ENCODE measurements around the gene RIMS4.

Gene RIMS4

DNA sequence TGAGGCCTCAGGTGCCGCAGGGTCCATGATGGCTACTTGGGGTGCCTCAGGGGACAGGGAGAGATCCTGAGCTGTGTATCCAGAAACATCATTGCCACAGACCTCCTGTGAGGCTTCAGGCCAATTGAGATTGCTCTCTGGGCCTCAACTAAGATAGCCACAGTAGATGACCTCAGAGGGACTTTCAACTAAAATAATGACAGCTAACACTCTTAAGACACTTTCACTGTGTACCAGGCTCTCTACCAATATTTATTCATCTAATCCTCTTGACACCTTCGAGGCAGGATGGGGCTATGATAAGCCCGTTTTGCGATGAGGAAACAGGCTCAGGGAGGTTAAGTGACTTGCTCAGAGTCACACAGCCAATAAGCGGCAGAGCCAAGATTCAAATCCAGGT, 10.7 kb downstream of the RIMS4 start:
- FAIRE-seq (no peak), DNase-seq (ENCODE audit: extremely low spot score, insufficient read length, low read depth) (no peak)

DNA sequence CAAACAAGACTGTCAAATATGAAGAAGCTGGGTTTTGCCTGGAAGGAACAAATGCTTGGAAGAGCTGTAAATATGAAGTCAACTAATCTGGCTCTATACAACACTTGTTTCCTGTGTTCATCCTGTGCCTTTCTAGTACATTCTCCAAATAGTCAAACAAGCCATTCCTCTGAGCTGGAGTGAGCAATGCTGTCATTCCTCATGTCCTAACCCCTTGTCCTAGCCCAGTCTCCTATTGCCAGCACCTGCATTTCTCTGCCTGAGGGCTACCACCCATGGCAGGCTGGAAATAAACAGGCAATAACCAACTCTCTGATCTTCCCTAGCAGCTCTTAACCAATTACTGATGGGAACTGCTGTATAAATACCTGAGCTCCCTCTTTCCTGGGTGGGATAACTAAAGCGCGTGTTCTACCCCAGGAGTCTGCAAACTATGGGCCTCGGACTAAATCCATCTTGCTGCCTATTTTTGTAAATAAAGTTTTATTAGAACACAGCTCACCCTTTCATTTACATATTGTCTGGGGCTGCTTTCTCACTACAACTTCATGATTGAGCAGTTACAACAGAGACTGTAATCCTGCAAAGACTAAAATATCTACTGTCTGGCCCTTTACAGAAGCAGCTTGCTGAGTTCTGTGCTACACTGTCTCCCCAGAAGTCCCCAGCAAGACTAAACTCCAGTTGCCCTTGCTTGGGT, 13.4 kb downstream of the RIMS4 start:
- FAIRE-seq (no peak), DNase-seq (ENCODE audit: extremely low spot score, insufficient read length, low read depth) (no peak)

DNA sequence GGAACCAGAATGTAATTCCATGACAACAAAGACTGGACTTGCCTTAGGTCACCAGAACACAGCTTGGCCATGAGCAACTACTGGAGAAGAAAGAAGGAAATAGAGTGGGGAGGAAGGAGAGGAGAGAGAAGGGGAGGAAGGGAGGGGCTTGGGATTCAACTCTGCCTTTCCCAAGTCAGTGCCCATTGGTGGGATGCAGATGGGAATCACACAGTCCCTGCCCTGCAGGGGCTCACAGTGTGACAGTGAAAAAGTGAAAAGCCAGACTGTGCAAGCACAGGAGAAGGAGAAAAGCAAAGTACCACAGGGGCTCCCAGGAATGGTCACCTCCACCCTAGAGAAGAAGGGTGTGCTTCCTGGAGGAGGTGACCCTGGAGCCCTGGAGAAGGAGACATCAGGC, 14.0 kb downstream of the RIMS4 start:
- DNase-seq (ENCODE audit: extremely low spot score, insufficient read length, low read depth): no peak
- FAIRE-seq: no peak

DNA sequence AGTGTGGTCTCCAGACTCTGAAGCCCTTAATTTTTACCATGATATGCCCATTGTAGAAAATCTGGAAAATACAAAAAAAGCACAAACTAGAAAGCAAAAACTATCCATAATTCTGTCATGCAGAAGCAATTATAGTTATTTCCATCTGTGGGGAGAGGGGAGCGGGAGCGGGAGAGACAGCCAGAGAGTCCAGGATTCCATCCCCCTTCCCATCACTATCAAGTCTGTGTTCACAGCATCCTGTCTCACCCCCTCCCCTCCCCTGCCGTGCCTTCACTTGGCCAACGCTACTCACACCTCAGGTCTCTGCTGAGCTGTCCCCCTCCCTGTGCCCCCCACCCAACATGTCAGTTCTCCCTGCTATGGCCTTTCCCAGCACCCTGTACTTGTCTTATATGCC, 14.5 kb downstream of the RIMS4 start:
- no peak for FAIRE-seq

DNA sequence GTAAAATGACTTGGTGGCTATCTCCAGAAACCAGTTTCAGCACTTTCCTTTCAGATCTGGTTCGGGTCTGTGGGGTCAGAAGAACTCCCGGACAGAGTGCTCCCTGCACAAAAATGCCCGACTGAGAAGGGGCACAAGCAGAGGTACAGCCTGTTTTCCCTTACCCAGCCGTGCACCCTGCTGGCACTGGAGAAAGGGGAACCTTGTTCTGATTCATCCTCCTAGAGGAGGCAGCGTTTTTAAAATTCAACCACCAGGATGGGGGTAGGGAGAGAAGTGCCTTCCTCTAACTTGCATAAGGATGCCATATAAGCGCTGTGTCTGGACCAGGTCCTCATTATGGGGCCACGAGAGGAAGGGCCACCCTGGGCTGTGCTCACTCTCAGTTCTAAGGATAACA, 17.6 kb downstream of the RIMS4 start:
- no peak for FAIRE-seq

More for the DNA sequence above, 14.5 kb downstream of the RIMS4 start:
- DNase-seq (ENCODE audit: extremely low spot score, insufficient read length, low read depth): no peak

DNA sequence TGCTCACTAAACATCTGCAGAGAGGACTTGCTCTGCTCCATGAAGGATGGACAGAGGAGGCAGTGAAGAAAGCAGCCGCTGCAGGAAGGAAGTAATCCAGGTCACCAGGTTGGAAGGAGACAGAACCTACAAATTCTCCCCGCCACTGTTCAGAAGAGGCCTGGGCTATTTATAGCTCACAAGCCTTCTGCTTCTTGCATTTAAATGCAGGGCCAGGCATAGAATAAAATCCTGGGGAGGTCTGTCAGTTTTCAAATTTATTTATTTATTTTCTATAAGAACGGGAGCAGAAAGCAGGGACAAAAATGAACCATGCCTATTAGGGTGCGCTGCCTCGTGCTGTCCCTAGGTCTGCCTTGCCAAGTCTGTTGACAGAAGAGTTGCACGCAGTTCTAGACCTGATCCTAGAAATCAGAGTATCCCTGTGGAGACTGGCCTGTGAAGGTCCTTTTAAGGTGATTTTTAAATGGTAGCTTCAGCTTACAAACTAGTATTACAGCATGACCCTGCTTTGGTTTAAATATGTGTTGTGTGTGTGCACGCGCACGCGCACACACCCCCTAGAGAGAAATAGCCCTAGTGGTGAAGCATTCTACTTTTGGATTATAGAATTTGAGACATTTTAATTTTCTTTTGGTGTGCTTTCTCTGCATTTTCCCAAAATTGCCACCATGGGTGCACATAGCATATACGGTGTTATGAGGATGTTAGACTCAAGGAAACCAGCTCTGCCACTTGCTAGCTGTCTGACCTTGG, 19.5 kb downstream of the RIMS4 start:
- FAIRE-seq (no peak), DNase-seq (ENCODE audit: extremely low spot score, insufficient read length, low read depth) (no peak)

More for the DNA sequence above, 17.6 kb downstream of the RIMS4 start:
- DNase-seq (ENCODE audit: extremely low spot score, insufficient read length, low read depth): no peak

DNA sequence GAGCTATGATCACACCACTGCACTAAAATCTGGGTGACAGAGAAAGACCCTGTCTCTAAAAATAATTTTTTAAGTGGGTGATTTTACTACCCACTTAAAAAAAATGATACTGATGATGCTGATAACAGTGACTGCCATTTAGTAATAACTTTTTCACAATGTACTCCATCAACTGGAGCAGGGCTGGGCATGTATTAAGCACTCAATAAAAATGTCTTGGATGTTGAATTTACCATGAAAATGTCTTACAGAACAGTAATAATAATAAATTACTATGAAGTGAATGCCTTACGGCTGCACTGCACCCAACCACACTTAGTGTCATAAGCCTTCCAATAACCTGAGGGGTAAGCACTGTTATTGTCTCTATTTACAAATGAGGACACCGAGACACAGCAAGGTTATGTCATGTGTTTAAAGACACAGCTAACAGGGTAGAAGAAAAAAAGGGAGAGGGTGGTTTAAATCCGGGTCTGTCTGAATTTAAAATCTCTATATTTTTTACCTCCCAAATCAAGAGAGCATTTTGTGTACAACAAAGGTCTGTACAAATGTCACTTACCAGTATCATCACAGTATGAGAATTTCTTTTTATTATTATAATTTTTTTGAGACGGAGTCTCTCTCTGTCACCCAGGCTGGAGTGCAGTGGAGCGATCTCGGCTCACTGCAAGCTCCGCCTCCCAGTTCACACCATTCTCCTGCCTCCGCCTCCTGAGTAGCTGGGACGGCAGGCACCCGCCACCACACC, 21.5 kb downstream of the RIMS4 start:
- no peak for FAIRE-seq

DNA sequence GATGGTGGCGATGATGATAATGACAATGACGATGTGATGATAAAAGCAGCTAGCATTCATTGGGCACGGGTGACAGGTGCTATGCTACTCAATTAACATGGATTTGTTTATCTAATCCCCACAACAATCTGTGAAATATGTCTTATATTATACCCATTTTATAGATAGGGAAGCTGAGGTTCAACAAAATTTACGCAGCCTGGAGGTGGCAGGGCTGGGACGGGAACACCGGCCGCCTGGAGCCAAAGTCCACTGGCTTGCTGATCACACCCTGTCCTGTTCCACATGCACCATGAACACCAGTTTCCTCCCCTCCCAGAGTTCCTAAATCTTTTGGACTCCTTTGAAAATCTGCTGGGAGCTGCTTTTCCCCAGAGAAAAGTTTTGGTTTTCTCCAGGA, 23.0 kb downstream of the RIMS4 start:
- DNase-seq (ENCODE audit: extremely low spot score, insufficient read length, low read depth) (no peak), FAIRE-seq (no peak)

More for the DNA sequence above, 21.5 kb downstream of the RIMS4 start:
- DNase-seq (ENCODE audit: extremely low spot score, insufficient read length, low read depth): no peak

DNA sequence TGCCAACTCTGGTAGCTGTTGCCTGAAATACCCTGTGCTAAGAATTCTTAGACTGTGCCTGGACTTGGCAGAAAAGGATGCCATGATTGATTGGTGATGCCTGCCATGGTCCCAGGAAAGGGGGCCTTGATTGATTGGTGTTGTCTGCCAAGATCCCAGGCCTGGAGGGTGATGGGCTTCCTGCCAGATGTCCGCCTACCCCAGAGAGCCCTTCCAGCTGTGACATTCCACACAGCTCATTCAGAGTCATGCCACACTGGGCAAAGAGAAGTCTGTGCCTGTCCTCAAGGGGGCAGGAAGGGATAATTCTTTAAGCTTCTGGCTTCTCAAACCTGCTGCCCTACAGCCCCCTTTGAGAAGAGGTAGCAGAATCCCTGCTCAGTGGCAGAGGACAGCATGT, 24.6 kb downstream of the RIMS4 start:
- DNase-seq (ENCODE audit: extremely low spot score, insufficient read length, low read depth): no peak
- FAIRE-seq: no peak

DNA sequence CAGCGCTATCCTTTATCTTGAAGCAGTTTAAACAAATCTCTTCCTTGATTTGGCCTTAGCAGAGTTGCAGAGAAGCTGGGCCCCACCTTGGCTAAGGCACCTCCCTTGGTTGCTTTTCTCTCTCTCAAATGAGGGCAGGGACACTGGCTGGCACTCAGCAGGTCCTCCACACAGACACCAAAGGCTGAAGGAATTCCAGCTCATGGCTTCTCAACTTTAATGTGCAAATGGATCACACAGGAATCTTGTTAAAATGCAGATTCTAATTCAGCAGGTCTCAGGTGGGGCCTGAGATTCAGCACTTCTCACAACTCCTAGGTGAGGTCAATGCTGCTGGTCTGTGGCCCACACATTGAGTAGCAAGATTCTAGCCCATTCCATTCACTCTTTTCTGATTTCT, 25.7 kb downstream of the RIMS4 start:
- DNase-seq (ENCODE audit: extremely low spot score, insufficient read length, low read depth): no peak
- no peak for FAIRE-seq

DNA sequence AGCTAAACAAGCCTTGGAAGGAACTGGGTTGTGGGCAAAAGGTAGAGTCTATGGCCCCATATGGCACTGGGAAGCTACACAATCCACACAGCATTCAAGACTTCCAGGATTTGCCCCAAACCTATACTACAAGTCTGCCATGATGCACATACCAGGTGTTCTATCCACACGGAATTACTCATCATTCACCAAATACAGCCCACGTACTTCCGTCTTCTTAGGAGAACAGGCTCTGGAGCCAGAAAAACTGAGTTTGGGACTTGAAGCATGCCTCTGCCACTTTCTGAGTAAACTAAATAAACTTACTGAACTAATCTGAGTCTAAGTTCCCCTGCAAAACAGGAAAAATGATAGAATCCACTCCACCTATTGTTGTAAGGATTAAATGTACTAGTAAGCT, 28.6 kb downstream of the RIMS4 start:
- FAIRE-seq: no peak
- DNase-seq (ENCODE audit: extremely low spot score, insufficient read length, low read depth): no peak

DNA sequence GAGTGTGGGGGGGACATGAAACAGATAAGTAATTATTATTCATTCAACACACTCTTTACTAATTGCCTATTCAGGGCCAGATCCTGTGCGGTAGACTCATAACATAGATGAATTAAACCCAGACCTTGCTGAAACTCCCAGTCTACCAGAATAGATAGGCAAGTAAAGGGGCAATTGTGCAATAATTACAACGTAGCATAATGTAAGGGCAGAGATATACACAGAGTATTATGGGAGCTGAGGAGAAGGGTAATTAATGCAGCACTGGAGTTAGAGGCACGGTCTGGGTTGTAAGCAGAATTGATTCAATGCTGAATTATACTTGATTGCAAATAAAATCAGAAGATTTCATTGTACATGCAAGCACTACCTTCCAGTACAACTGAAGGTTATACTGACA, 29.2 kb downstream of the RIMS4 start:
- FAIRE-seq: no peak
- no peak for DNase-seq (ENCODE audit: extremely low spot score, insufficient read length, low read depth)

DNA sequence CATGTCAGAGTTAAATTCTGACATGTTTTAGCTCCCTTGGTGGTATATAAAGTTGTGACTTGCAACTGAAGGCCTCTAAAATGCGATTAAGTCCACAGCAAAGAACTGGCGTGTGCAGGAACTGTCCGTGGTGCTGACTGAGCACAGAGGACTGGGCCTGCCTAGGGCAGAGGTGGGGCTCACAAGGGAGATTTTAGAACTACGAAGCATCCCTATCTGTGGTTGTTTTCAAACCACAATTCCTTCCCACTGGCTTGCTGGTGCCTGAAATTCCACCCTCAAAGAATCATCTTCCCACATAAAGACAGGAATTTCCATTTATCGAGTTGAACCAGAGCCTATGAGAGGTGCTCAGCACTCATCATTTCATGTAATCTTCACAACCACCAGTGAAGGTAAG, 30.1 kb downstream of the RIMS4 start:
- DNase-seq (ENCODE audit: extremely low spot score, insufficient read length, low read depth) (no peak), FAIRE-seq (no peak)

DNA sequence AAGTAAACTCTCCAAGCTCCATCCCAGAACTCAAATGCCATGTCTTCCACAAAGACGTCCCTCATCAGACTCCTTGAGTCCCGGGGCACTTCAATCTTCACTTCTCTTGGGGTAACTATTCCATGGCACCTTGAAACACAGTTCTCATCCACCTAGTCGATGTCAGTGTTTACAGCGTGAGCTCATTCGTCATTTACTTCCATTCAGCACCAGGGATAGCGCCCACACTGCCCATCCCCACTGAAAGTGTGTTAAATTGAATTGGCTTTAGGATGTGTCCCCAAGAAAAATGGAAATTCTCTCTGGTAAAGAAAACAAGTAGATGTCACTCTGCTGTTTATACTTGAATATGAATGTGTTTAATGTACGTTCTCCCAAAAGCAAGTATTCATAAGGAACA, 33.4 kb downstream of the RIMS4 start:
- FAIRE-seq: no peak
- DNase-seq (ENCODE audit: extremely low spot score, insufficient read length, low read depth): no peak

DNA sequence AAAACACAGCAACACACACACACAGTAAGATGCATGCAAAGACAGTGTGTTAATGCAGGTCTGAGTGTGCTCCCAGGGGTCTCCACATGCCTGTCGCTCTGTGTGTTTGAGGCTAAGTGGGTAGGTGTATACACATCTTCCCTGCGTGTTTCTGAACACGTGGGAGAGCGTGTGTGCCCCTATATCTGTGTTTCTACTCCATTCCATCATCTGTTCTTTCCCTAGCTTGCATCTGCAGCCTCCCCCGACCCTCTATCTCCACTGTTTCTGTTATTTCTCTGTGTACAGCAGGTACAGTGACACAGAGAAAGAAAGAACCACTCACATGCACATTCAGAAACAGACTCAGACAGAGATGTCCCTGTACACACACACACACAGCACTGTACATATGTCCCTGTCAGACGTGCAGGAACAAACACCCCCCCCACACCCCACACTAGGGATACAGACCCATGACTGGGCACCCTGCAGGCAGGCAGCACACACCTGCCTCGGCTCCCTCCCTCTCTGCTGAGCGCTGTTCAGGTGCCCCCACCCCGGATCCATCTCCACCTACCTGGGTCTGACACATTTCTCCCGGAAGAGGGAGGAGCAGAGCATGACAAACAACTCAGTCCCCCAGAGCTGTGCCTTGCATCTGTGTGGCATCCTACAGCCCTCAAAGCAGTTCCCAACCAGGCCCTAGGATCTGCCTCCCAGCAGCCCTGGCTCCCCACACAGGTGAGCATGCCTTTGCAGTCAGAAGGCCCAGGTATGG, 37.1 kb downstream of the RIMS4 start:
- FAIRE-seq (no peak), DNase-seq (ENCODE audit: extremely low spot score, insufficient read length, low read depth) (no peak)

DNA sequence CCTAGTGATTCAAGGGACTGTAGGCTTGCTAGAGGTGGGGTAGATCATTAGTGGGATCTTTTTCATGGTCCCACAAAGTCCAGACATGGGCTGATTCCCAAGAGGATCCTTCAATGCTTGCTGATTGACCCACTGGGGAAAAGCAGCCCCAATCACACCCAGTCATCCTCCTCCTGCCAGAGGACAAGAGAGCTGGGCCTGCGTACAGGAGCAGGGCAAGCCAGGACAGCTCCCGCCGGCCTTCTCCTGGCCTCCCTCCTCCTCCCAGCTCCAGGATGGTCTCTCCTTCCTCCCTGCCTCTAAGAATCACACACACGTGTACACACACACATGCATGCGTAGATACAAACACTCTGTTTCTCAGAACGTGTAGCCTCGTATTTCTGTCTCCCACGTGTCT, 37.7 kb downstream of the RIMS4 start:
- DNase-seq (ENCODE audit: extremely low spot score, insufficient read length, low read depth) (no peak), FAIRE-seq (no peak)

DNA sequence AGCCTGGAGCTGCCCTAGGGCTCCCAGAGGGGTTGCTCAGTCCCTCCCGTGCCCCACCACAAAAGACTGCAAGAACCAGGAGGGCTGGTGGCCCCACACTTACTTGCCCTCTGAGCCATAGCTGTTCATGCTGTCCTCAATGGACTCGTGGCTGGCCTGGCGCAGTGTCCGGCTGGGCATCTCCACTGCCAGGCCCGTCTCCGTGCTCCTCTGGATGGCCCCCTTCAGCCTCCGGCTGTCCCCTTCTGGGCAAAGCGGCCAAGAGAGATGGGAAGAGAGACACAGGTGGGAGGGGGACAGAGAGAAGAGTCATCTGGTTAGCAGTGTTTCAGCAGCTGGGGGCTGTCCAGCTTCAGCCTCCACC, 39.2 kb downstream of the RIMS4 start:
- no peak for DNase-seq (ENCODE audit: extremely low spot score, insufficient read length, low read depth)
- FAIRE-seq: no peak

DNA sequence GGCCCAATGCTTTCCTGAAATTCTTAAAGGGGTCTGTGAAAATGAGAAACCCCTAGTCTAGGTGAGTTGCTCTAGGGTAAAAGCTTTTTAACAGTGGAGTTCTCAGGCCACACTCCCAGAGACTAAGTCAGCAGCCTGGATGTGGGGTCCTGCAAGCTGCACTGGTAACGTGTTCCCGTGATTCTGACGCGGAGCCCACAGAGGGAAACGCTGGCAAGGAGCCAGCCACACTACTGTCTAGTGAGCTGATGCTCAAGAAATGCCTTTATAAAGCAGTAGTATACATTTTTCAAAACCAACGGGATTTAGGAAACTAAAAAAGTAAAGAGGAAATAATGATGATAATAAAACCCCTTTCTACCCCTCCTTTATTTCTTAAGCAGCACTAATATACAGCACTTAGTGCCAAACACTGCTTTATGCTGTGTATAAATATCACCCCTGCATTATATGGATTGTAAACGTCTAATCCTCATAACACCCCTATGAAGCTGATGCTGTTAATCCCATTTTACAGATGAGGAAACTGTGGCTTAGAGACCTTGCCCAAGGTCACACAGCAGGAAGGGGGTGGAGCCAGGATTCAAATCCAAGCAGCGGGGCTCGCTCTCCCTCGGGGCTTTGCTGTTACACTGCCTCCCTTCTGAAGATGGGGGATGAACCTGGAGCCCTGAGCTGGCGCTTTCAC, 39.7 kb downstream of the RIMS4 start:
- DNase-seq (ENCODE audit: extremely low spot score, insufficient read length, low read depth) (no peak), FAIRE-seq (no peak)

DNA sequence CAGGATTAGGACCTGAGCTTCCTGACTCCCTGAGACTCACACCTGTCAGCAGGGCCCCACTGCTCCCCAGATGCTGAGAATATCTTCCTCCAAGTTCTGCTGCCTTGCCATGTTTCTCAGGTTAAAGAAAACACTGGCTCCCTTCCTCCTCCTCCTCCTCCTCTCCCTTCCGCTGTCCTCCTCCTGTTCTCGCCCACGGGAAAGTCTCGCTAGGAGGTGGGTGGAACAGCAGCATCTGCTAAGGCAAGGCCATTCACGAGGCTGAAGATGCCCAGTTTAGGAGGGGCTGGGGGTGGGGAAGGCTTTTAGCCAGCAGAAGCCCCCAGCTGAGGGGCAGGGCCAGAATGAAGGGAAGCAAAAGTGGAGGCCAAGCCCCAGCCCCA, 40.9 kb downstream of the RIMS4 start:
- FAIRE-seq: no peak

More for the DNA sequence above, 40.9 kb downstream of the RIMS4 start:
- no peak for DNase-seq (ENCODE audit: extremely low spot score, insufficient read length, low read depth)

Measured in GM18507 (cell line).